Lower leg skin (tissue), 3 donors: ENCODE results near the gene CXCL12.

Source experiments
- CTCF ChIP-seq, 3 donors: fragments of 450-650 bp; IDR thresholded peaks; one replicate each; pipeline ENCODE4 v1.5.1; 2016; ENCODE audit warnings: antibody characterized with exemption in 3 of 3, mild to moderate bottlenecking in 3 of 3, moderate library complexity in 2 of 3
- POLR2A ChIP-seq, 2 donors: fragments of 450-650 bp; IDR thresholded peaks; one replicate each; pipeline ENCODE4 v1.6.1; 2016 to 2017; ENCODE audit warnings: antibody characterized with exemption in 2 of 2, mild to moderate bottlenecking in 1 of 2, moderate library complexity in 1 of 2

- TF ChIP-seq CTCF (IDR thresholded peaks at IDR 0.05) (no peak), POLR2A (IDR thresholded peaks at IDR 0.05) (no peak)
Observed at GRCh38 chr10:44389556-44389955, 4.7 kb upstream of the CXCL12 start.
